ENCODE results near the gene CLDN15. TPM values are rescaled to one million over a fixed set of nuclear protein-coding genes. Genes with fewer than 3 reads are reported as not detected.

Gene CLDN15
- total RNA-seq, 2 experiments from 2014 or later = 12.6 to 15.2 TPM

- H3K4me1 ChIP-seq (ENCODE audit: insufficient read depth, low read length) = no peaks in the 10 kb centered on the region
- no peaks in the 10 kb centered on the region for H3K27me3 Mint-ChIP-seq
- intact Hi-C loops (cut with DNase I, micrococcal nuclease) = no loop called here
- peaks cover 22% of the 10 kb centered on the region for H3K36me3 Mint-ChIP-seq (ENCODE audit: low read depth)
- ATAC-seq (ENCODE audit: poor library complexity) = no peak
- ChIA-PET POLR2A (no interaction called here), CTCF (no interaction called here)
- TF ChIP-seq CTCF (IDR thresholded peaks at IDR 0.05) = no peak
- no peaks in the 10 kb centered on the region for H3K9me3 Mint-ChIP-seq
- no peak overlapping the region for H3K4me3 ChIP-seq (ENCODE audit: low read length)
- peaks cover 5% of the 10 kb centered on the region for H3K4me1 Mint-ChIP-seq (ENCODE audit: low read depth)
- peaks cover 17% of the 10 kb centered on the region for H3K36me3 ChIP-seq (ENCODE audit: insufficient read depth, low read length)
- no peak overlapping the region for H3K27ac Mint-ChIP-seq
- H3K4me3 Mint-ChIP-seq = no peak overlapping the region
- H3K27me3 ChIP-seq (ENCODE audit: control insufficient read depth in 1 of 2, insufficient read depth in 2 of 2, low read length in 2 of 2) = no peaks in the 10 kb centered on the region
- no peak overlapping the region for H3K27ac ChIP-seq (ENCODE audit: low read depth in 1 of 2, low read length in 2 of 2)
- DNase-seq = no peak
- no peaks in the 10 kb centered on the region for H3K9me3 ChIP-seq (ENCODE audit: control insufficient read depth in 1 of 2, insufficient read depth in 1 of 2, low read length in 2 of 2)
Measured at GRCh38 chr7:101232141-101232850, 5.3 kb downstream of the CLDN15 start.

DNA sequence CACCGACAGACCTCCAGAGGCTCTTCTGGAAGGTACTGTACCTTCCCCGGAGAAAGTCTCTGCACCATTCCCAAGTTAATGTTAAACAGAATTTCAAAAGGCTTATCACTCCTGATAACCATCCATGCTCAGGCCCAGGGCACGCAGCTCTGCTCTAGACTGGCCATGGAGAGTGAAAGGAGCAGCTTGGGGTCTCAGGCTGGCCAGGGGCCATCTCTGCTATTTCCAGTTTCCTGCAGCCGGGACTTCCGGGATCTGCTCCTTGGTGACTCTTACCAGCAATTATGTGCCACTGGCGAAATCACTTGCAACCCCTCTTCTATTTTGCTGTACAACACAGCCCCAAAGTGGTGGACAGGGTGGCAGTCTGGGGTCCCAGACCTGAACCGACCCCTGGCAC is 6.0 kb downstream of the CLDN15 start:
- ATAC-seq (ENCODE audit: poor library complexity) (no peak), DNase-seq (no peak)
- peaks cover 16% of the 10 kb centered on the region for H3K36me3 ChIP-seq (ENCODE audit: insufficient read depth, low read length)
- no peaks in the 10 kb centered on the region for H3K9me3 Mint-ChIP-seq
- H3K4me3 Mint-ChIP-seq = no peak overlapping the region
- CTCF ChIA-PET = no interaction called here
- H3K27ac ChIP-seq (ENCODE audit: low read depth in 1 of 2, low read length in 2 of 2) = no peak overlapping the region
- H3K4me3 ChIP-seq (ENCODE audit: low read length) = no peak overlapping the region
- TF ChIP-seq CTCF (IDR thresholded peaks at IDR 0.05) = no peak
- H3K4me1 ChIP-seq (ENCODE audit: insufficient read depth, low read length) = no peaks in the 10 kb centered on the region
- H3K4me1 Mint-ChIP-seq (ENCODE audit: low read depth) = peaks cover 5% of the 10 kb centered on the region
- no peak overlapping the region for H3K27ac Mint-ChIP-seq
- H3K36me3 Mint-ChIP-seq (ENCODE audit: low read depth) = peaks cover 26% of the 10 kb centered on the region
- no peaks in the 10 kb centered on the region for H3K27me3 Mint-ChIP-seq
- POLR2A ChIA-PET = no interaction called here
- intact Hi-C loops (cut with DNase I, micrococcal nuclease) = no loop called here
- no peaks in the 10 kb centered on the region for H3K27me3 ChIP-seq (ENCODE audit: control insufficient read depth in 1 of 2, insufficient read depth in 2 of 2, low read length in 2 of 2)
- no peaks in the 10 kb centered on the region for H3K9me3 ChIP-seq (ENCODE audit: control insufficient read depth in 1 of 2, insufficient read depth in 1 of 2, low read length in 2 of 2)

GRCh38 chr7:101226721-101227120 is 10.9 kb downstream of the CLDN15 start:
- Mint-ChIP-seq H3K27me3 (no peaks in the 10 kb centered on the region), H3K4me1 (ENCODE audit: low read depth) (peaks cover 5% of the 10 kb centered on the region), H3K36me3 (ENCODE audit: low read depth) (peaks cover 61% of the 10 kb centered on the region), H3K4me3 (no peak overlapping the region), H3K9me3 (no peaks in the 10 kb centered on the region), H3K27ac (no peak overlapping the region)
- ChIA-PET CTCF (no interaction called here), POLR2A (interaction anchor here (1.3 kb wide), 1 partner anchor 9 kb away, joined by 5 read pairs; the partner anchor contains the start of gene ZNHIT1)
- Histone ChIP-seq H3K36me3 (ENCODE audit: insufficient read depth, low read length) (peaks cover 49% of the 10 kb centered on the region), H3K9me3 (ENCODE audit: control insufficient read depth in 1 of 2, insufficient read depth in 1 of 2, low read length in 2 of 2) (no peaks in the 10 kb centered on the region), H3K4me3 (ENCODE audit: low read length) (no peak overlapping the region), H3K4me1 (ENCODE audit: insufficient read depth, low read length) (peaks cover 2% of the 10 kb centered on the region), H3K27ac (ENCODE audit: low read depth in 1 of 2, low read length in 2 of 2) (no peak overlapping the region), H3K27me3 (ENCODE audit: control insufficient read depth in 1 of 2, insufficient read depth in 2 of 2, low read length in 2 of 2) (no peaks in the 10 kb centered on the region)
- intact Hi-C loops (cut with DNase I, micrococcal nuclease) = no loop called here
- DNase-seq (no peak), ATAC-seq (ENCODE audit: poor library complexity) (no peak)
- no peak for TF ChIP-seq CTCF (IDR thresholded peaks at IDR 0.05)

All from CD4-positive, alpha-beta T cell (primary cell).